Calu3 (cell line): ENCODE measurements around the gene KCNH4. TPM values are rescaled to one million over a fixed set of nuclear protein-coding genes. Genes with fewer than 3 reads are reported as not detected.

ENCODE experiments used
- BruUV-seq: library from RNA; stranded (reverse); fragments of 400-500 nt; replicated peaks from 2 replicates; lab custom pipeline; 2021; lab: Mats Ljungman, UMichigan
- CTCF ChIA-PET: fragments of 300-600 bp; sonication (Branson Sonifier 250); formaldehyde crosslinking; loops from one replicate; lab custom pipeline; 2022; ENCODE audit warnings: antibody characterized with exemption; lab: Charles Lee
- DNase-seq: peaks from one replicate; pipeline ENCODE4 v3.0.0; 2022
- H3K27ac Mint-ChIP-seq: one replicate; pipeline ENCODE4 v1.8.0; 2022; ENCODE audit warnings: mixed read lengths; ENCODE audit not compliant: unreplicated experiment
- H3K27me3 Mint-ChIP-seq: one replicate; pipeline ENCODE4 v1.8.0; 2022; ENCODE audit warnings: mixed read lengths; ENCODE audit not compliant: unreplicated experiment
- H3K36me3 Mint-ChIP-seq: one replicate; pipeline ENCODE4 v1.8.0; 2022; ENCODE audit warnings: mild to moderate bottlenecking, moderate library complexity, mixed read lengths; ENCODE audit not compliant: insufficient read depth, unreplicated experiment
- H3K4me1 Mint-ChIP-seq: one replicate; pipeline ENCODE4 v1.8.0; 2022; ENCODE audit warnings: mild to moderate bottlenecking, low read depth, mixed read lengths; ENCODE audit not compliant: unreplicated experiment
- H3K4me3 Mint-ChIP-seq: one replicate; pipeline ENCODE4 v1.8.0; 2022; ENCODE audit warnings: mild to moderate bottlenecking, low read depth, moderate library complexity, mixed read lengths; ENCODE audit not compliant: unreplicated experiment
- H3K9me3 Mint-ChIP-seq: one replicate; pipeline ENCODE4 v1.8.0; 2022; ENCODE audit warnings: low read depth, mixed read lengths; ENCODE audit not compliant: unreplicated experiment
- intact Hi-C: fragments of 100-400 bp; cut with micrococcal nuclease; formaldehyde crosslinking; loops from one replicate; pipeline ENCODE4 v1.10.0; 2022; ENCODE audit not compliant: unreplicated experiment
- total RNA-seq: library from RNA; stranded (reverse); gene quantifications from 2 replicates; pipeline ENCODE4 v1.2.3, GENCODE V29; 2022
- TF ChIP-seq, protein P1 (sequence below): fragments of 200-600 bp; IDR thresholded peaks from one replicate; pipeline ENCODE4 v1.8.0; 2022; ENCODE audit warnings: antibody characterized with exemption; ENCODE audit not compliant: unreplicated experiment

KCNH4 gene
- total RNA-seq, 1 experiment from 2014 or later: not detected

DNA sequence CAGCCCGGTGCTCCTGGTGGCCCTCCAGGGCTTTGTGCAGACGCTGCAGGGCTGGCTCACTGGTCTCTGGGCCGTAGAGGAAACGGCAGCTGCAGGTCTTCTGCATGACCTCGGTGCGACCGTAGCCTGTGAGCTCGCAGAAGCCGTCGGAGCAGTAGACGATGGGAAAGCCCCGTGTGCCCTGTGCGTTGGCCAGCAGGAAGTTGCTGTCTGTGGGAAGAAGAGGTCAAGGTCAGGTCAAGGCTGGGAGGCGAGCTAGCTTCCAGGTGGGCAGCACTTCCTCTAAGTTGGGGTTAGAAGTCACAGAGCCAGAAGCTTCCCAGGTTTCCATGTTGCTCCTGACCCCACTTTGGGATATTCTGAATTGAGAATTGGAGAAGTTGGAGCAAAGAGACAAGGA, 2.1 kb downstream of the KCNH4 start:
- peaks cover 2% of the 10 kb centered on the region for H3K36me3 Mint-ChIP-seq
- H3K9me3 Mint-ChIP-seq: no peaks in the 10 kb centered on the region
- BruUV-seq: no TSS peak
- CTCF ChIA-PET: interaction anchor here (1.3 to 1.4 kb wide), 2 partner anchors 11 to 25 kb away, joined by 3 read pairs; no protein-coding TSS in a partner anchor
- no peak overlapping the region for H3K4me3 Mint-ChIP-seq
- DNase-seq: peak; percentile 30
- H3K27me3 Mint-ChIP-seq: peaks cover 74% of the 10 kb centered on the region
- H3K27ac Mint-ChIP-seq: no peak overlapping the region
- intact Hi-C loops: no loop called here
- TF ChIP-seq, protein P1, sequence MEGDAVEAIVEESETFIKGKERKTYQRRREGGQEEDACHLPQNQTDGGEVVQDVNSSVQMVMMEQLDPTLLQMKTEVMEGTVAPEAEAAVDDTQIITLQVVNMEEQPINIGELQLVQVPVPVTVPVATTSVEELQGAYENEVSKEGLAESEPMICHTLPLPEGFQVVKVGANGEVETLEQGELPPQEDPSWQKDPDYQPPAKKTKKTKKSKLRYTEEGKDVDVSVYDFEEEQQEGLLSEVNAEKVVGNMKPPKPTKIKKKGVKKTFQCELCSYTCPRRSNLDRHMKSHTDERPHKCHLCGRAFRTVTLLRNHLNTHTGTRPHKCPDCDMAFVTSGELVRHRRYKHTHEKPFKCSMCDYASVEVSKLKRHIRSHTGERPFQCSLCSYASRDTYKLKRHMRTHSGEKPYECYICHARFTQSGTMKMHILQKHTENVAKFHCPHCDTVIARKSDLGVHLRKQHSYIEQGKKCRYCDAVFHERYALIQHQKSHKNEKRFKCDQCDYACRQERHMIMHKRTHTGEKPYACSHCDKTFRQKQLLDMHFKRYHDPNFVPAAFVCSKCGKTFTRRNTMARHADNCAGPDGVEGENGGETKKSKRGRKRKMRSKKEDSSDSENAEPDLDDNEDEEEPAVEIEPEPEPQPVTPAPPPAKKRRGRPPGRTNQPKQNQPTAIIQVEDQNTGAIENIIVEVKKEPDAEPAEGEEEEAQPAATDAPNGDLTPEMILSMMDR: no peak
- peaks cover 23% of the 10 kb centered on the region for H3K4me1 Mint-ChIP-seq

DNA sequence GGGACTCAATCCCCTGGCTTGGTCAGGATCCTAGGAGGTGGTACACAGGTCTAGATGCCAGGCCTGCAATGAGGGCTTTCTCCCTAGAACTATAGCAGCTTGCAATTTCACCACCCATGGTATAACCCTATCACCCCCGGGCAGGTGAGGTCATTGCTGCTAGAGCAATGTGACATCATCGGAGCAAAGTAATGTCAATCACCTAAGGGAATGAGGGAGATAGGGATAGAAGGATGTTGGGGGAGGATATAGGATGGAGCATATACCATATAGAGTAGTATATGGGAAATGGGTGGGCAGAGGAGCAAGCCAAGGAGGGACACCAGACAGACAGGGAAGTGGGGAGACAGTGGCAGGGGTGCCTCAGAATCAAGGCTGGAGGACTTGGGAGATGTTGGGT, 3.3 kb downstream of the KCNH4 start:
- BruUV-seq: no TSS peak

DNA sequence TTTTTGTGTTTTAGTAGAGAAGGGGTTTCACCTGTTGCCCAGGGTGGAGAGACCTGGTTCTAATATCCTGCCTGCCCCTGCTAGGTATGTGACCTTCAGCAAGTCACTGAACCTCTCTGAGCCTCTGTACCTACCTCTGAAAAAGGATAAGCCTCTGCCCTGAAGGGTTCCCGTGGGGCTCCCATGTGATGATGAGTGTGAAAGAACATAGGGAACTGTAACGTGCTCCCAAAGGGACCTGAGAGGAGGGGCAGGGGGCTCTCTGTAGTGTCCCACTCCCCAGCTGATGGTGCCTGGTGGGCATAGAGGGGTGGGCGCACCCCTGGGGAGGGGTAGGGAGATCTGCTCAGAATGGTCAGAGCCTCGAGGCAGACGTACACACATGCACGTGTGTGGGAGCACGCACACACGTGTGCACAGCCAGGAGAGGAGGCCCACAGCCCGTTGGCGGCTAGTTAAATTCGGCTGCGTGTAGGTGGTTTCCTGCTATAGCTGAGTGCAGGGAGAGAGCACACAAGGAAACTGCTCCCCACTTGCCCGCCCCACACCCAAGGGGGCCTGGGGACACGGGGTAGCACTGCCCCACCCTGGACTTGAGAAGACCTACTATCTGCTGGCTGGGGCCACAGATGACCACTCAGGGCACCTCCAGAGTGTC, 6.7 kb downstream of the KCNH4 start:
- no TSS peak for BruUV-seq
- peaks cover 80% of the 10 kb centered on the region for H3K27me3 Mint-ChIP-seq

More for the DNA sequence above, 3.3 kb downstream of the KCNH4 start:
- H3K4me3 Mint-ChIP-seq: no peak overlapping the region
- peaks cover 12% of the 10 kb centered on the region for H3K4me1 Mint-ChIP-seq
- H3K9me3 Mint-ChIP-seq: no peaks in the 10 kb centered on the region
- H3K36me3 Mint-ChIP-seq: no peaks in the 10 kb centered on the region
- intact Hi-C loops: no loop called here
- H3K27ac Mint-ChIP-seq: no peak overlapping the region
- no peak for DNase-seq
- CTCF ChIA-PET: no interaction called here
- TF ChIP-seq, protein P1: no peak
- H3K27me3 Mint-ChIP-seq: peaks cover 83% of the 10 kb centered on the region

GRCh38 chr17:42171831-42172230, 9.1 kb downstream of the KCNH4 start:
- no TSS peak for BruUV-seq
- no peak overlapping the region for H3K27ac Mint-ChIP-seq
- H3K4me3 Mint-ChIP-seq: no peak overlapping the region
- TF ChIP-seq, protein P1: no peak
- intact Hi-C loops: no loop called here
- H3K4me1 Mint-ChIP-seq: no peaks in the 10 kb centered on the region
- H3K36me3 Mint-ChIP-seq: no peaks in the 10 kb centered on the region
- CTCF ChIA-PET: interaction anchor here (0.6 kb wide), 3 partner anchors 91 to 255 kb away, joined by 3 to 8 read pairs (median 4); no protein-coding TSS in a partner anchor
- no peak for DNase-seq
- no peaks in the 10 kb centered on the region for H3K9me3 Mint-ChIP-seq
- peaks cover 74% of the 10 kb centered on the region for H3K27me3 Mint-ChIP-seq

More for the DNA sequence above, 6.7 kb downstream of the KCNH4 start:
- Mint-ChIP-seq H3K27ac (no peak overlapping the region), H3K4me1 (peaks cover 9% of the 10 kb centered on the region), H3K36me3 (no peaks in the 10 kb centered on the region), H3K4me3 (no peak overlapping the region), H3K9me3 (no peaks in the 10 kb centered on the region)
- TF ChIP-seq, protein P1: no peak
- no peak for DNase-seq
- CTCF ChIA-PET: interaction anchor here (0.6 to 0.7 kb wide), 2 partner anchors 14 to 179 kb away, joined by 4 read pairs; no protein-coding TSS in a partner anchor
- intact Hi-C loops: no loop called here
